Measurements from ENCODE around the gene BACH2. TPM values are rescaled to one million over a fixed set of nuclear protein-coding genes. Genes with fewer than 3 reads are reported as not detected.

BACH2 gene
- polyA plus RNA-seq, 1 experiment, result 2.2 TPM

DNA sequence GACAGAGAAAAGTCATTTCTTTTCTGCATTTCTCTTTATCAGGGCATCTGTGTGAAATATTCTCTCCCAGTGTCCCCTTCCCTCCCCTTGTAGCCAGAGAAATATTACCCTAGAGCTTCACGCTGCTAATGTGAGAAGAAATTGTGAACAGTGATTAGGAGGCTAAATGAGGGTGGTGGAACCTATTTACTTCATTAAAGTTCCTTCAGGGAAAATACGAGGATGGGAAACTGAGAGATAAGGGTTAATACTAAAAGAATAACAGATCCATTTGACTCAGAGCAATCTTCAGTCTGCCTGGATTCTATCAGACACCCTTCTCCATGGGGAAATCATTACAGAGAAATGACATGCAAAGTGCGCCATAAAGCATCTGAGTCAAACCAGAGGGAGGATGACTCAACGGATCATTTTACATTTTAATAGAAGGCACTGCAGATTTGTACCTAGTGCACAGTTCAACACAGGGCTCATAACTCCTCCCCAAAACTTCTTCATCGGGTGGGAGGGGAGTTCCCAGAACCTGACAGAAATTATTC is 271.1 kb downstream of the BACH2 start:
- H3K4me3 ChIP-seq (ENCODE audit: low read depth, low read length), result no peak overlapping the region
- peak overlapping the region; percentile 73 for H3K27ac ChIP-seq (ENCODE audit: low read depth, low read length)
- H3K9me3 ChIP-seq (ENCODE audit: control insufficient read depth, insufficient read depth, low read length), result no peaks in the 10 kb centered on the region
- ChIA-PET POLR2A (no interaction called here), CTCF (no interaction called here)
- DNase-seq (ENCODE audit: low read depth, low spot score), result peak; percentile 84
- TF ChIP-seq, protein P1, sequence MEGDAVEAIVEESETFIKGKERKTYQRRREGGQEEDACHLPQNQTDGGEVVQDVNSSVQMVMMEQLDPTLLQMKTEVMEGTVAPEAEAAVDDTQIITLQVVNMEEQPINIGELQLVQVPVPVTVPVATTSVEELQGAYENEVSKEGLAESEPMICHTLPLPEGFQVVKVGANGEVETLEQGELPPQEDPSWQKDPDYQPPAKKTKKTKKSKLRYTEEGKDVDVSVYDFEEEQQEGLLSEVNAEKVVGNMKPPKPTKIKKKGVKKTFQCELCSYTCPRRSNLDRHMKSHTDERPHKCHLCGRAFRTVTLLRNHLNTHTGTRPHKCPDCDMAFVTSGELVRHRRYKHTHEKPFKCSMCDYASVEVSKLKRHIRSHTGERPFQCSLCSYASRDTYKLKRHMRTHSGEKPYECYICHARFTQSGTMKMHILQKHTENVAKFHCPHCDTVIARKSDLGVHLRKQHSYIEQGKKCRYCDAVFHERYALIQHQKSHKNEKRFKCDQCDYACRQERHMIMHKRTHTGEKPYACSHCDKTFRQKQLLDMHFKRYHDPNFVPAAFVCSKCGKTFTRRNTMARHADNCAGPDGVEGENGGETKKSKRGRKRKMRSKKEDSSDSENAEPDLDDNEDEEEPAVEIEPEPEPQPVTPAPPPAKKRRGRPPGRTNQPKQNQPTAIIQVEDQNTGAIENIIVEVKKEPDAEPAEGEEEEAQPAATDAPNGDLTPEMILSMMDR (IDR thresholded peaks at IDR 0.05; ENCODE audit: low read depth, low read length), result no peak
- no peaks in the 10 kb centered on the region for H3K27me3 ChIP-seq (ENCODE audit: control insufficient read depth, insufficient read depth, low read length)

DNA sequence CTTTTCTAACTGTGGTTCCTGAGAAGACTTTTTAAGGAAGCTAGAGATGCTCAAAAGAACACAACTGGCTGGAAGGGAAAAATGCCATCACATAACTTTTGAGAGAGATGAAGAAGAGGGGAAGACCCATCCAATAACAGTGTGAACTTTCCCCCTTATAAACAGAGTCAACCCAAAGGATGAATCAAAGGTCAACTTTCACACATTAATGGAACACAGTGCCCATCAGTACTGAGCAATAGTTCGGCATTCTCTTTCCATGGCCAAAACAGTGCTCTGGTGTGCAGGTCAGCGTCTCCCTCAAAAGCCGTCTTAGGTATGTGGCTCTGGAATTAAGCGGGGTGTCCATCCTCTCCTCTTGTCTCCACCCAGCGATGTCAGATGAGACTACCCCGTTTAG is 272.0 kb downstream of the BACH2 start:
- Histone ChIP-seq H3K4me3 (ENCODE audit: low read depth, low read length) (no peak overlapping the region), H3K27ac (ENCODE audit: low read depth, low read length) (no peak overlapping the region), H3K9me3 (ENCODE audit: control insufficient read depth, insufficient read depth, low read length) (no peaks in the 10 kb centered on the region), H3K27me3 (ENCODE audit: control insufficient read depth, insufficient read depth, low read length) (no peaks in the 10 kb centered on the region)
- POLR2A ChIA-PET, result no interaction called here
- no peak for DNase-seq (ENCODE audit: low read depth, low spot score)
- TF ChIP-seq, protein P1 (IDR thresholded peaks at IDR 0.05; ENCODE audit: low read depth, low read length), result no peak
- CTCF ChIA-PET, result no interaction called here

DNA sequence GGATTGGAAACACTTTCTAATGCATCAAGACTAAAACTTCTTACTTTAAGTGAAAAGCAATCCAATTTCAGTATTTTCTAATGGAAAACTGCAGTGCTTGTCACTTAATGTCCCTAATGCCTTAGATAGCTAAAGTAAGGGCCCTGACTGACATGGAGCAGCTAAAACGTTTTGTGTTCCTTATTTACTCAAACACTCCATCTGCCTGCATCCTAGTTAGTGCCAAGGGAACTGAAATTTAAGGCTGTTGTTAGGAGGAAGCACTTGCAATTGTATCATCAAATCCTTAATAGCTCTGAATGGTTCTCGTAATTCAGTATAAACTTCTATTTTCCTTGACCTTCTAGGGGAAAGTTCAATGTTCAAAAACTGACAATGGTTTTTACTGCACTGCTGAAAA is 274.9 kb downstream of the BACH2 start:
- no peaks in the 10 kb centered on the region for H3K27me3 ChIP-seq (ENCODE audit: control insufficient read depth, insufficient read depth, low read length)
- H3K4me3 ChIP-seq (ENCODE audit: low read depth, low read length), result no peak overlapping the region
- ChIA-PET POLR2A (no interaction called here), CTCF (interaction anchor here (0.7 kb wide), 1 partner anchor 395 kb away, joined by 6 read pairs; no protein-coding TSS in a partner anchor)
- DNase-seq (ENCODE audit: low read depth, low spot score), result no peak
- TF ChIP-seq, protein P1 (IDR thresholded peaks at IDR 0.05; ENCODE audit: low read depth, low read length), result no peak
- H3K9me3 ChIP-seq (ENCODE audit: control insufficient read depth, insufficient read depth, low read length), result no peaks in the 10 kb centered on the region
- no peak overlapping the region for H3K27ac ChIP-seq (ENCODE audit: low read depth, low read length)

DNA sequence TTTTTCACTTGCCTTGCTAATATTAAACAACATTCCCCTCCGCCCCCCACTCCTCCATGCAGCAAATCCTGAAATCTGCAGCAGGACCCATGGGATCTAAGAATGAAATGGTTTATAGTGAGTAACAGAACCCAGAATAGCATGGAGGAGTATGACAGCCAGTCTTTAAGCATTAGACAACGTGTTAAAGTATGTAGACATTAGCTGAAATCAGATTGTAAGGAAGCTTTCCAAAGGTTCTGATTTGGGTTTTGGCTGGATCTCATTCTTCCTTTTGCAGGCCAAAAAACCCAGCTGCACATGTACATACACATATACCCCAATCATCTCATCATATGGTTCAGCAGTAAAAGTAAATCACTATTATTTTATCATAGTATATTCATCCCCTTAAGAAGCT is 275.9 kb downstream of the BACH2 start:
- TF ChIP-seq, protein P1 (IDR thresholded peaks at IDR 0.05; ENCODE audit: low read depth, low read length), result no peak
- H3K4me3 ChIP-seq (ENCODE audit: low read depth, low read length), result no peak overlapping the region
- no peaks in the 10 kb centered on the region for H3K9me3 ChIP-seq (ENCODE audit: control insufficient read depth, insufficient read depth, low read length)
- ChIA-PET CTCF (no interaction called here), POLR2A (no interaction called here)
- no peak overlapping the region for H3K27ac ChIP-seq (ENCODE audit: low read depth, low read length)
- no peak for DNase-seq (ENCODE audit: low read depth, low spot score)
- H3K27me3 ChIP-seq (ENCODE audit: control insufficient read depth, insufficient read depth, low read length), result no peaks in the 10 kb centered on the region

DNA sequence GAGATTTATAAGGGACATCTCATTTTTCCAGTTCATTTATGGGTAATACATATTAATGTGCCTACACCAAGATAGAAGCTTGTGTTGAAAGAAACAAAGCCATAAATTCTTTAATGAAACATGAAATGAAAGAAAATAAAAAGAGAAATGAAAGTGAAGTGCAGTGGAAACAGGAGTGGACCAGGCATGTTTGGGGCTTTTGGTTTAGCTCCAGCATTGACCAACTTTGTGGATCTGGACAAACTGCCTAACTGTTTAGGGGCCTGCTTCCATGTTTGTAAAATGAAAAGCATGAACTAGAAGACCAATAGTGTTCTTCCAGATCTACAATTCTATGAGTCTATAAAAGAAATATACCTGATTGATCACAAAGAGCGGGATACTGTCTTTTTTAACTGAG is 277.4 kb downstream of the BACH2 start:
- TF ChIP-seq, protein P1 (IDR thresholded peaks at IDR 0.05; ENCODE audit: low read depth, low read length), result no peak
- no peak for DNase-seq (ENCODE audit: low read depth, low spot score)
- no peak overlapping the region for H3K27ac ChIP-seq (ENCODE audit: low read depth, low read length)
- ChIA-PET CTCF (no interaction called here), POLR2A (no interaction called here)
- H3K4me3 ChIP-seq (ENCODE audit: low read depth, low read length), result no peak overlapping the region
- no peaks in the 10 kb centered on the region for H3K9me3 ChIP-seq (ENCODE audit: control insufficient read depth, insufficient read depth, low read length)
- H3K27me3 ChIP-seq (ENCODE audit: control insufficient read depth, insufficient read depth, low read length), result no peaks in the 10 kb centered on the region

All from AG04450 (cell line).